Natural killer cell (primary cell): ENCODE results near the gene C1orf105. TPM values are rescaled to one million over a fixed set of nuclear protein-coding genes. Genes with fewer than 3 reads are reported as not detected.
"Not testable (repeated sequence)": the region's sequence is repeated elsewhere in the genome, so short reads cannot be mapped to it uniquely, and the experiment has no call there.

Source experiments
- ATAC-seq, 3 donors: fragments of 150-1000 bp in 2 of 3; fragments of 200-7000 bp in 1 of 3; cut with Tn5 transposase; 1 replicate in 1 of 3; 2 replicates in 2 of 3; pipeline ENCODE4 v1.10.0; 2021; ENCODE audit warnings: mild to moderate bottlenecking in 2 of 3, moderate library complexity in 2 of 3
- DNase-seq, 2 donors: peaks; one replicate each; pipeline versions ENCODE4 v3.0.0 to v3.0.0-alpha.2; 2013 to 2021; ENCODE audit warnings: mixed read lengths in 1 of 2
- H3K27ac ChIP-seq: one replicate; pipeline ENCODE4 v1.5.1; 2013; ENCODE audit warnings: mild to moderate bottlenecking, low read length
- H3K27me3 ChIP-seq: one replicate; pipeline ENCODE4 v1.6.1; 2013; ENCODE audit warnings: low read length; ENCODE audit not compliant: control insufficient read depth, insufficient read depth
- H3K36me3 ChIP-seq: one replicate; pipeline ENCODE4 v1.6.1; 2013; ENCODE audit warnings: low read length; ENCODE audit not compliant: control insufficient read depth, insufficient read depth
- H3K4me1 ChIP-seq: one replicate; pipeline ENCODE4 v1.6.1; 2013; ENCODE audit warnings: low read length; ENCODE audit not compliant: control insufficient read depth, insufficient read depth
- H3K4me3 ChIP-seq: one replicate; pipeline ENCODE4 v1.5.1; 2013; ENCODE audit warnings: low read length
- H3K9me3 ChIP-seq: one replicate; pipeline ENCODE4 v1.6.1; 2013; ENCODE audit warnings: low read length; ENCODE audit not compliant: control insufficient read depth, insufficient read depth
- H3K27ac Mint-ChIP-seq, 2 donors: one replicate each; pipeline ENCODE4 v1.8.0; 2022; ENCODE audit warnings: mild to moderate bottlenecking in 2 of 2, mixed read lengths in 2 of 2, moderate library complexity in 1 of 2
- H3K27me3 Mint-ChIP-seq, 2 donors: one replicate each; pipeline ENCODE4 v1.8.0; 2022; ENCODE audit warnings: low read depth in 2 of 2, mixed read lengths in 2 of 2
- H3K36me3 Mint-ChIP-seq: one replicate; pipeline ENCODE4 v1.8.0; 2022; ENCODE audit warnings: mixed read lengths
- H3K4me1 Mint-ChIP-seq, 2 donors: one replicate each; pipeline ENCODE4 v1.8.0; 2022; ENCODE audit warnings: mixed read lengths in 2 of 2
- H3K4me3 Mint-ChIP-seq: one replicate; pipeline ENCODE4 v1.8.0; 2022; ENCODE audit warnings: mild to moderate bottlenecking, moderate library complexity, mixed read lengths
- H3K9me3 Mint-ChIP-seq, 2 donors: one replicate each; pipeline ENCODE4 v1.8.0; 2022; ENCODE audit warnings: mixed read lengths in 2 of 2
- CTCF ChIP-seq: fragments of 200-600 bp; IDR thresholded peaks from one replicate; pipeline ENCODE4 v1.8.0; 2022; ENCODE audit warnings: antibody characterized with exemption
- WGBS: methylation state at CpG from one replicate; pipeline ENCODE4 v1.1.7; 2013; ENCODE audit warnings: missing lambda C conversion rate; ENCODE audit not compliant: insufficient coverage; 5-methylcytosine and 5-hydroxymethylcytosine counted together
- intact Hi-C: fragments of 100-400 bp; cut with micrococcal nuclease; formaldehyde crosslinking; loops from one replicate; pipeline ENCODE4 v1.14.2; 2022
- total RNA-seq, 4 donors: library from RNA; stranded (reverse); fragments of 120-200 nt in 1 of 4; gene quantifications; one replicate each; pipeline versions ENCODE4 v1.2.3 to v1.2.4, GENCODE V29; 2013 to 2022

Gene C1orf105
- total RNA-seq, 3 donors from 2014 or later (not counting 1 experiment from before 2014, with no cell fraction given), result not detected

DNA sequence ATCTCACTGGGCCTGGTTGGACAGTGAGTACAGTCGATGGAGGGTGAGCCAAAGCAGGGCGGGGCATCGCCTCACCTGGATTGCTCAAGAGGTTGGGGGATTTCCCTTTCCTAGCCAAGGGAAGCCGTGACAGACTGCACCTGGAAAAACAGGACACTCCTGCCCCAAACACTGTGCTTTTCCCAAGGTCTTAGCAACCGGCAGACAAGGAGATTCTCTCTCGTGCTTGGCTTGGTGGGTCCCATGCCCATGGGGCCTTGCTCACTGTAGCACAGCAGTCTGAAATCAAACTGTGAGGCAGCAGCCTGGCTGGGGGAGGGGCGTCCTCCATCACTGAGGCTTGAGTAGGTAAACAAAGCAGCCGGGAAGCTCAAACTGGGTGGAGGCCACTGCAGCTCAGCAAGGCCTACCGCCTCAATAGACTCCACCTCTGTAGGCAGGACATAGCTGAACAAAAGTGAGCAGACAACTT is 11.3 kb downstream of the C1orf105 start:
- Mint-ChIP-seq H3K27ac (no peak overlapping the region), H3K36me3 (no peaks in the 10 kb centered on the region), H3K27me3 (no peaks in the 10 kb centered on the region), H3K9me3 (no peaks in the 10 kb centered on the region), H3K4me3 (no peak overlapping the region), H3K4me1 (peaks cover 13 to 17% of the 10 kb centered on the region in 2 donors)
- intact Hi-C loops, result no loop called here
- Histone ChIP-seq H3K27ac (no peak overlapping the region), H3K4me1 (peaks cover 3% of the 10 kb centered on the region), H3K9me3 (no peaks in the 10 kb centered on the region), H3K36me3 (no peaks in the 10 kb centered on the region), H3K27me3 (no peaks in the 10 kb centered on the region), H3K4me3 (no peak overlapping the region)
- no peak for TF ChIP-seq CTCF
- no peak for ATAC-seq
- peak in 1 of 2 donors; percentile 51 for DNase-seq
- WGBS, result 83% methylated on average over 9 of the region's 9 CpGs

GRCh38 chr1:172437183-172437582 is 16.7 kb downstream of the C1orf105 start:
- H3K27me3 ChIP-seq, H3K4me3 ChIP-seq, ATAC-seq, DNase-seq, intact Hi-C loops, H3K9me3 ChIP-seq, H3K27me3 Mint-ChIP-seq, H3K4me3 Mint-ChIP-seq, H3K27ac ChIP-seq, H3K9me3 Mint-ChIP-seq, H3K36me3 ChIP-seq, H3K27ac Mint-ChIP-seq, H3K4me1 ChIP-seq: not testable (repeated sequence)
- peaks cover 13% of the 10 kb centered on the region for H3K36me3 Mint-ChIP-seq
- peaks cover 43 to 45% of the 10 kb centered on the region in 2 donors for H3K4me1 Mint-ChIP-seq
- WGBS, result no CpG with 5 or more reads among the region's 3 CpGs

DNA sequence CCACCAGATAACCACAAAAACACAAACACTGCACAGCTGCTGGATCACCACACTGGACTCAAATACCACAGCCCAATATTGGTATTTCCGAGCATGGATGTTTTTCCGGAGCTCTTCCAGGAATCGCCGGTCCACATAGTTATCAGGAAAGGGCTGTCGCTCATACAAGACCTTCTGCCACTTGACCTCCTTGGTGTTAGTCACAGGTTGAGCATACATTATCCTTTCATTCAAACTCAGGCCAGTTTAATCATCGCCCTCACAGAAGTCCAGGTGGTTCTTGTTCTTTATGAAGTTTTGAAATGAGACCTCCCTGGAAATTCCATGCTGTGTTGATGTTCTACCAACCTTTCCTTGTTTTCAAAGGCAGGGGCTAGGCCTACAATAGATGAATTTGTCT is 21.9 kb downstream of the C1orf105 start:
- Mint-ChIP-seq H3K27me3 (no peaks in the 10 kb centered on the region), H3K36me3 (peaks cover 13% of the 10 kb centered on the region), H3K27ac (peak overlapping the region; percentile 90 to 94), H3K9me3 (no peaks in the 10 kb centered on the region), H3K4me3 (peak overlapping the region; percentile 96), H3K4me1 (peaks cover 50 to 57% of the 10 kb centered on the region in 2 donors)
- DNase-seq (no peak), ATAC-seq (no peak)
- H3K4me3 ChIP-seq, result no peak overlapping the region
- H3K36me3 ChIP-seq, result no peaks in the 10 kb centered on the region
- H3K27me3 ChIP-seq, result no peaks in the 10 kb centered on the region
- no peak for TF ChIP-seq CTCF
- no peaks in the 10 kb centered on the region for H3K9me3 ChIP-seq
- intact Hi-C loops, result loop anchor here (5.0 kb wide), 2 partner anchors 85 to 640 kb away; no protein-coding TSS in a partner anchor
- 97% methylated on average over 5 of the region's 6 CpGs for WGBS
- peaks cover 5% of the 10 kb centered on the region for H3K4me1 ChIP-seq
- no peak overlapping the region for H3K27ac ChIP-seq

DNA sequence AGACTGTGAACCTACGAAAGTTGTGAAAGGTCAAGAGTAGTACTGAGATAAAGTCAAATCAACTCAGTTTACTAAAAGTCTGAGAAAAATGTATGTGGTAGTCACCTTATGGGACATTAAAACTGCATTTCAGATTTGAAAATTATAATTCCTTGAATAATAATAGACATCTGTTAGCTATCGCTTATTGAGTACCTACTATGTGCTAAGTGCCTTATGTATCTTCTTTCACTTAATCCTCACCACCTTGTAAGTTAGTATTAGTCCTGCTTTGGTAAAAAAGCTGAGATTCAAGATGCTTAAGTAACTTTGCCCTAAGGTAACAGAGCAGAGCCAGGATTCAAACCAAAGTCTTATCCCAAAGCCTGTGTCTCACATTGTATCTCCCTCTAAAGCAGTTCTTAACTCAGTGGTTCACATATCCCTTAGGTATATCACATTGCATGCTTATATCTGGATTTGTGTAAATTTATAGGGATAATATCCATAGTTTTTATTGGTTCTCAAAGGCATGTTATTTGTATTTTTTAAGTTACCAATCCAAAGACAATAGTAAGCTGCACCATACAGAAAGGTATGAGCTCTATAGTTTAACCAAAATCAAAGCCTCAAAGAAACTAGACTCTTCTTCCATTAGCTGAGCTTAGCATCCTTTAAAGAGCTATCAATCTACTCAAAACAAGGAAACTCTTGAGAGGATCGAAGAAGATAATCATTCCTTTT is 22.5 kb downstream of the C1orf105 start:
- H3K4me3 Mint-ChIP-seq, result peak overlapping the region; percentile 96
- H3K9me3 ChIP-seq, result no peaks in the 10 kb centered on the region
- no peaks in the 10 kb centered on the region for H3K27me3 ChIP-seq
- no peak for DNase-seq
- peaks cover 49 to 56% of the 10 kb centered on the region in 2 donors for H3K4me1 Mint-ChIP-seq
- peak overlapping the region; percentile 90 to 94 for H3K27ac Mint-ChIP-seq
- H3K36me3 Mint-ChIP-seq, result peaks cover 13% of the 10 kb centered on the region
- H3K4me1 ChIP-seq, result peaks cover 5% of the 10 kb centered on the region
- peak overlapping the region; percentile 89 for H3K4me3 ChIP-seq
- WGBS, result 60% methylated on average over 2 of the region's 3 CpGs
- H3K27ac ChIP-seq, result peak overlapping the region; percentile 83
- no peaks in the 10 kb centered on the region for H3K9me3 Mint-ChIP-seq
- H3K36me3 ChIP-seq, result no peaks in the 10 kb centered on the region
- ATAC-seq, result no peak
- no peaks in the 10 kb centered on the region for H3K27me3 Mint-ChIP-seq
- intact Hi-C loops, result loop anchor here (5.0 kb wide), 2 partner anchors 86 to 641 kb away; no protein-coding TSS in a partner anchor
- no peak for TF ChIP-seq CTCF
